Muscle of leg (tissue), 11 donors: ENCODE measurements around the gene CDK14. TPM values are rescaled to one million over a fixed set of nuclear protein-coding genes. Genes with fewer than 3 reads are reported as not detected.
"Not testable (repeated sequence)": the region's sequence is repeated elsewhere in the genome, so short reads cannot be mapped to it uniquely, and the experiment has no call there.

Source experiments
- DNase-seq: peaks from one replicate; pipeline ENCODE4 v3.0.0; 2013
- H3K27ac ChIP-seq: one replicate; pipeline ENCODE4 v1.5.1; 2013; ENCODE audit warnings: mild to moderate bottlenecking, low read length, control low read depth
- H3K27me3 ChIP-seq: one replicate; pipeline ENCODE4 v1.6.1; 2013; ENCODE audit warnings: low read length; ENCODE audit not compliant: control insufficient read depth, insufficient read depth
- H3K36me3 ChIP-seq: one replicate; pipeline ENCODE4 v1.6.1; 2013; ENCODE audit warnings: low read length; ENCODE audit not compliant: control insufficient read depth, insufficient read depth
- H3K4me1 ChIP-seq: one replicate; pipeline ENCODE4 v1.6.1; 2013; ENCODE audit warnings: low read length; ENCODE audit not compliant: control insufficient read depth, insufficient read depth
- H3K4me3 ChIP-seq: one replicate; pipeline ENCODE4 v1.5.1; 2013; ENCODE audit warnings: low read length, control low read depth
- H3K9me3 ChIP-seq: replicated peaks from 2 replicates; pipeline ENCODE4 v1.6.1; 2013; ENCODE audit warnings: low read depth, low read length; ENCODE audit not compliant: control insufficient read depth
- WGBS: methylation state at CpG from one replicate; pipeline ENCODE4 v1.1.5; 2013; ENCODE audit warnings: missing lambda C conversion rate; ENCODE audit not compliant: insufficient coverage; 5-methylcytosine and 5-hydroxymethylcytosine counted together
- polyA plus RNA-seq, 8 donors: library from polyadenylated mRNA; unstranded; fragments of 120-200 nt; gene quantifications; one replicate each; pipeline versions ENCODE4 v1.2.1 to v1.2.3, GENCODE V29; 2013; ENCODE audit warnings: inconsistent platforms in 1 of 8, low replicate concordance in 1 of 8; ENCODE audit not compliant: insufficient read length in 8 of 8, insufficient read depth in 1 of 8
- total RNA-seq: library from RNA; stranded (reverse); fragments of 120-200 nt; gene quantifications from one replicate; pipeline ENCODE4 v1.2.4, GENCODE V29; 2013

Gene CDK14
- total and polyA plus RNA-seq, 9 donors, result 14.9 to 36.7 (median 21.3) TPM

GRCh38 chr7:90789736-90790306 is 193.7 kb downstream of the CDK14 start:
- Histone ChIP-seq H3K27me3 (no peaks in the 10 kb centered on the region), H3K36me3 (peaks cover 2% of the 10 kb centered on the region), H3K27ac (no peak overlapping the region), H3K9me3 (peaks cover 8% of the 10 kb centered on the region), H3K4me3 (no peak overlapping the region), H3K4me1 (peaks cover 3% of the 10 kb centered on the region)
- no CpG with 5 or more reads among the region's 1 CpG for WGBS
- peak; percentile 57 for DNase-seq

- H3K27me3 ChIP-seq, result no peaks in the 10 kb centered on the region
- DNase-seq, result no peak
- H3K27ac ChIP-seq, result no peak overlapping the region
- H3K4me3 ChIP-seq, result no peak overlapping the region
- peaks cover 2% of the 10 kb centered on the region for H3K36me3 ChIP-seq
- WGBS, result no CpG with 5 or more reads among the region's 3 CpGs
- H3K4me1 ChIP-seq, result peaks cover 3% of the 10 kb centered on the region
- H3K9me3 ChIP-seq, result peaks cover 8% of the 10 kb centered on the region
Measured at GRCh38 chr7:90791596-90791995, 195.5 kb downstream of the CDK14 start.

- Histone ChIP-seq H3K4me3 (no peak overlapping the region), H3K4me1 (peaks cover 3% of the 10 kb centered on the region), H3K27ac (no peak overlapping the region), H3K27me3 (no peaks in the 10 kb centered on the region), H3K9me3 (peaks cover 8% of the 10 kb centered on the region), H3K36me3 (peaks cover 2% of the 10 kb centered on the region)
- DNase-seq, result no peak
- WGBS, result 67% methylated on average over 1 of the region's 1 CpG
Measured at GRCh38 chr7:90792301-90792700, 196.2 kb downstream of the CDK14 start.

GRCh38 chr7:90794234-90794633 is 198.1 kb downstream of the CDK14 start:
- H3K4me3 ChIP-seq, H3K27ac ChIP-seq, DNase-seq, H3K4me1 ChIP-seq, H3K9me3 ChIP-seq, H3K36me3 ChIP-seq, H3K27me3 ChIP-seq: not testable (repeated sequence)
- 97% methylated on average over 9 of the region's 12 CpGs for WGBS

- Histone ChIP-seq H3K27ac (no peak overlapping the region), H3K4me3 (no peak overlapping the region), H3K9me3 (peaks cover 8% of the 10 kb centered on the region), H3K36me3 (no peaks in the 10 kb centered on the region), H3K4me1 (no peaks in the 10 kb centered on the region), H3K27me3 (no peaks in the 10 kb centered on the region)
- DNase-seq, result no peak
- WGBS, result no CpG with 5 or more reads among the region's 2 CpGs
Measured at GRCh38 chr7:90797596-90797995, 201.5 kb downstream of the CDK14 start.

GRCh38 chr7:90804370-90804769 is 208.2 kb downstream of the CDK14 start:
- Histone ChIP-seq H3K4me1 (no peaks in the 10 kb centered on the region), H3K27me3 (no peaks in the 10 kb centered on the region), H3K9me3 (peaks cover 2% of the 10 kb centered on the region), H3K36me3 (no peaks in the 10 kb centered on the region), H3K27ac (no peak overlapping the region), H3K4me3 (no peak overlapping the region)
- WGBS, result no CpG with 5 or more reads among the region's 1 CpG
- DNase-seq, result no peak

- H3K27ac ChIP-seq, H3K27me3 ChIP-seq, H3K36me3 ChIP-seq, H3K4me1 ChIP-seq, DNase-seq, H3K9me3 ChIP-seq, H3K4me3 ChIP-seq: not testable (repeated sequence)
- WGBS, result no CpG with 5 or more reads among the region's 2 CpGs
Measured at GRCh38 chr7:90815552-90815951, 219.4 kb downstream of the CDK14 start.

- peak overlapping the region; percentile 65 for H3K27ac ChIP-seq
- H3K27me3 ChIP-seq, result no peaks in the 10 kb centered on the region
- DNase-seq, result peak; percentile 83
- H3K4me1 ChIP-seq, result peaks cover 3% of the 10 kb centered on the region
- WGBS, result 75% methylated on average over 3 of the region's 6 CpGs
- no peak overlapping the region for H3K4me3 ChIP-seq
- H3K36me3 ChIP-seq, result no peaks in the 10 kb centered on the region
- H3K9me3 ChIP-seq, result no peaks in the 10 kb centered on the region
Measured at GRCh38 chr7:90816511-90817142, 220.5 kb downstream of the CDK14 start.

GRCh38 chr7:90817151-90817550 is 221.0 kb downstream of the CDK14 start:
- Histone ChIP-seq H3K36me3 (no peaks in the 10 kb centered on the region), H3K9me3 (no peaks in the 10 kb centered on the region), H3K4me1 (peaks cover 3% of the 10 kb centered on the region), H3K27me3 (no peaks in the 10 kb centered on the region), H3K27ac (peak overlapping the region; percentile 65), H3K4me3 (no peak overlapping the region)
- WGBS, result no CpG with 5 or more reads among the region's 4 CpGs
- DNase-seq, result peak; percentile 69

DNA sequence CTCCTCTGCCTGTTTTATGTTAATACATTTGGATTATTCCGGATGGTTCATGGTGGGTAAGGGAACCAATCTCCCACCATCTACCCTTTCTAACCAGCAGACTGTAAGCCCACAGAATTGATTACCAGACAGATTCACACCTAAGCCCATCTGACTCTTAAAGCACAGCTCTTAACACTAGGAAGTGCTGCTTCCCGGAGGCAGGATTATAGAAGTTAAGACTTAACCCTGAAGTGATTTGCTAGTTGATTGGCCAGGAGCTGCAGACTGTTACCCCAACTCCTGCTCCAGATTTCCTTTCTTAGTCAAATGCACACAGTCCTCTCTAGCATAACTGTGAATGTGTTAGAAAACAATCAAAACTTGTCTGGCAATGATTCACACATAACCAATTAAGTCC is 221.7 kb downstream of the CDK14 start:
- H3K4me3 ChIP-seq, result no peak overlapping the region
- WGBS, result no CpG with 5 or more reads among the region's 2 CpGs
- peak; percentile 30 for DNase-seq
- H3K9me3 ChIP-seq, result no peaks in the 10 kb centered on the region
- peak overlapping the region; percentile 65 for H3K27ac ChIP-seq
- H3K4me1 ChIP-seq, result peaks cover 3% of the 10 kb centered on the region
- no peaks in the 10 kb centered on the region for H3K36me3 ChIP-seq
- no peaks in the 10 kb centered on the region for H3K27me3 ChIP-seq
